ENCODE measurements around the gene LARGE1.

DNA sequence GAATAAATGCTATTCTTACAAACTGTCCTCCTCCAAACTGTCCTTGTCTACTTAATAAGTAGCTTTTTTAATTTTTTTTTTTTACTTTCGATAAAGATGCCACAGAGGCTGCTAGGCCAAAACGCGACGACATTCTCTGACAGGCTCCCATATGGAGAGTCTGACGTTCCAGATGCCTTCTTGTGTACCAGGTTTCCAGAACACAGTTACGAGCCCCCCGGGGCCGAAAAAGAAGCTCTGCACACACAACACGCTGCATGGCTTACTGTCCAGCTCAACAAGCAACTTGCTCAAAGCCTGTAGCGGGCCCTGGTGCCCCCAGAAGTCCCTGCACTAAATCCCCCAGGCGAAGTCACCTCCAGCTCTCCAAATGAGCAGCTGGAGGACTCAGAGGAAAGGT is 39.3 kb downstream of the LARGE1 start:
- TF ChIP-seq CEBPB (IDR thresholded peaks at IDR 0.05; ENCODE audit: low read depth, low read length) = no peak
- TF ChIP-seq, protein P1, sequence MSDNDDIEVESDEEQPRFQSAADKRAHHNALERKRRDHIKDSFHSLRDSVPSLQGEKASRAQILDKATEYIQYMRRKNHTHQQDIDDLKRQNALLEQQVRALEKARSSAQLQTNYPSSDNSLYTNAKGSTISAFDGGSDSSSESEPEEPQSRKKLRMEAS (IDR thresholded peaks at IDR 0.05) = no peak
- no peak for TF ChIP-seq ASH2L (IDR thresholded peaks at IDR 0.05; ENCODE audit: low read length)
